HG03045 (cell line): ENCODE measurements around the gene PROX2.

ENCODE experiments used
- ATAC-seq: cut with Tn5 transposase; IDR thresholded peaks from one replicate; pipeline ENCODE4 v1.9.1; 2021; ENCODE audit warnings: mild to moderate bottlenecking, moderate library complexity; ENCODE audit not compliant: unreplicated experiment

Gene PROX2

DNA sequence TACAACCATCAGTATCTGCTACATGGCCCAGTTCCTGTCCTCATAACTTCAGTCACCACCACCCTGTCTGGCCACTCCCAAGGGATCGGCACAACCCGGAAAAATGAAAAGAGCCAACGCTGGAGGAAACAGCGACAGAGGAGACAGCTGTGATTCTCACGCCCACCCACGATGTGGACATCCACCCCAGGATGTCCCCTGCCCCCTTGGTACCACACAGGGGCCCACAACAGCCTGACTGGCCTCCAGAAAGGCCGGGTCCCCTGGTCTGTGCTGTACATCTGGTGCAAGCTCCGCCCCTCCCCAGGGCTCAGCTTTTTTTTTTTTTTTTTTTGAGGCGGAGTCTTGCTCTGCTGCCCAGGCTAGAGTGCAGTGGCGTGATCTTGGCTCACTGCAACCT is 34.6 kb upstream of the PROX2 start:
- ATAC-seq: no peak

- ATAC-seq: no peak
Observed at GRCh38 chr14:74909911-74910310, 34.0 kb upstream of the PROX2 start.

- no peak for ATAC-seq
Observed at GRCh38 chr14:74909501-74909900, 33.6 kb upstream of the PROX2 start.

GRCh38 chr14:74908861-74909341 is 33.0 kb upstream of the PROX2 start:
- ATAC-seq: no peak

GRCh38 chr14:74907744-74908143 is 31.8 kb upstream of the PROX2 start:
- no peak for ATAC-seq

DNA sequence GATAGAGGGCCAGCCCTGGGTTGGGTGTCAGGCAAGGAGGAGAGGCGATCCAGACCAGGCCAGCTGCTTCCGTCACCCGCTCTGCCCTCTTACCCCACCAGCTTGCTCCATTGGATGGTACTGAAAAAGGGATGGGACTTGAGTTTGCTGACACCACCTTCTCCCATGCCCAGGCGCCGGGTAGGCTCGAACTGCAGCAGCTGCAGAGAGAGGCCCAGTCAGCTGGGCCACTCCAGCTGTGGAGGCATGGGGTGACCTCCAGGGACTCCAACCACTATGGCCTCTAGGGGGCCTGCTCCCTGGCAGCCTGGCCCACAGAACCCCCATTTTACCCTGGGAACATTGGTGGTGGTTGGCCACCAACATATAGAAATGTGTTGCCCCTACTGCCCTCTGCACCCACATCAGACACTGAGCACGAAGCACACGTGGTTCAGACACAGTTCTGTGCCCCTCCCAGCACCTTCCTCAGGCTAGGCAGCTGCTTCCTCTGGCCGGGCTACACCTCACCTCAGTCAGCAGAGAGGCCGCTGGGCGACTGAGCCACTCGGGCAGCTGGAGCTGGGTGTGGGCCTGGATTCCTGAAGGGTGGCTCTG is 31.1 kb upstream of the PROX2 start:
- no peak for ATAC-seq

- ATAC-seq: no peak
Observed at GRCh38 chr14:74905595-74906142, 29.7 kb upstream of the PROX2 start.

DNA sequence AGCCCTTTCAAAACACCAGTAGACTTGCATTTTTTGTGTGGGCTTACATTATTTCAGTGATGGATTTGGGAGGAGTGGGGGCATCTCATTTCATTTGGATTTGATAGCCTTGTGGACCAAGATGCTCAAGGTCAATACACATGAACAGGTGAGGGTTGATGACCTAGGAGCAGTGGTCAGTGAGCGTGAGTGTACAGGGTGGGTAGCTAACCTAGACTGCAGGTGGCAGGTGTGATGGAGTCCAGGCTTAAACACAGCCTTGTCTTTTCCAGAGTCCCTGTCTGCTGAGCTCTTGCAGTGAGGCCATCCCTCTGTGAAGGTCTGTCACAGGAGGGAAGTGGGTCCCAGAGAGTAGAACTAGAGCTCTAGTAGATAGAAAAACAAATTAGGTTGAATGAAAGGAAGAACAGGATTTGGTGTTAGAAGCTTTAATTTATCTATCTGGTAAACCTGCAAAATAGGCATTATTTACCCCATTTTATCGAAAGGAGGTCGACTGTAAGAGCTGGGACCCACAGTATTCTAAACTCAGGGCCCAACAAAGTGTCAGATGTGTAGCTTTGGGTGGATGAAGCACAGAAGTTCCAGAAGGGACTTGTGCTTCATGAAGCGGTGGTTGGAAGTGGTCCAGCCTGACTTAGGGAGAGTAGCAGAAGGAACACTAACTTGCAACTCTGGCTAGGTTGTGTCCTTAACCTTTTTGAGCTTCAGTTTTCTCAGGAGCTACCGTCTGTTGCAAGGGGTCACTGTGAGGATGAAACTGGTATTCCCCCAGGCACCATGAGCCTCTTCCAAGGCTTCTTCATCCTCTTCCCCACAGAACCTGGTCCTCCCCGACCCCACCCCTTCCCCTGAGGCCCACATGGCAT is 28.9 kb upstream of the PROX2 start:
- ATAC-seq: no peak

GRCh38 chr14:74902941-74903705 is 27.2 kb upstream of the PROX2 start:
- no peak for ATAC-seq

- no peak for ATAC-seq
Observed at GRCh38 chr14:74898694-74899093, 22.7 kb upstream of the PROX2 start.

DNA sequence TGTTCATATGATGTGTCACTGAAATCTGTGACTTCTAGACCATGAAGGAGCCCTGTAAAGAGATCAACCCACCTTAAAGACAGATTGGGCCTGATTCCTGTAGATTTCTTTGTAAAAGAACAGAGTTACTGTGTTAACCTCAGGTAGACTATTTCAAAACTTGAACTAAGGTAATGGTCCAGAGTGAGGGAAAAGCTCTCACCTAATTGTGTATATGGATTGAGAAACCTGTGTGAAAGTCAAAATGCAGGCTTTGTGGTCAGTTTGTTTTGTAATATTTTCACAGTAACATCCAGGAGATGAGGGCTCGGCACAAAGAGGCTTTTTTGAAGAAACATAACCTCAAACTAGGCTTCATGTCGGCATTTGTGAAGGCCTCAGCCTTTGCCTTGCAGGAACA is 22.1 kb upstream of the PROX2 start:
- ATAC-seq: no peak

DNA sequence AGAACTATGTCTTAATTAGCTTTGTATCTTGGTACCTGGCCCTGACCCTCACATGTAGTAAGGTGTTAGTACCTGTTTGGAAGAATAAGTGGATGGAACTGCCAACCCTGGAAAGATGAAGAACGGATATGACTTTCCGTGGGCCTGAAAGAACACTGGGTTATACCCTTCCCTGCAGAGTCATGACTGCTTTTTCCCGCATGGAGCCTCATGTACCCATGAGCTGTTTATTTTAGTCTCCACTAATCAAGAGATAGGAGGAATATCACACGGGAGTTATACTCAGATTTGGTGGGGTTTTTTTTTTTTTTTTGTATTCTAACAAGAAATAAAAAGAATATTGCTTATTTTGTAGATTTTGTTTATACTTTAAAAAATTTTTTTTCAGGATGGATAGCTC is 21.7 kb upstream of the PROX2 start:
- no peak for ATAC-seq

- ATAC-seq: no peak
Observed at GRCh38 chr14:74896400-74896799, 20.5 kb upstream of the PROX2 start.

GRCh38 chr14:74893614-74894091 is 17.7 kb upstream of the PROX2 start:
- ATAC-seq: no peak

- no peak for ATAC-seq
Observed at GRCh38 chr14:74892745-74893144, 16.8 kb upstream of the PROX2 start.

DNA sequence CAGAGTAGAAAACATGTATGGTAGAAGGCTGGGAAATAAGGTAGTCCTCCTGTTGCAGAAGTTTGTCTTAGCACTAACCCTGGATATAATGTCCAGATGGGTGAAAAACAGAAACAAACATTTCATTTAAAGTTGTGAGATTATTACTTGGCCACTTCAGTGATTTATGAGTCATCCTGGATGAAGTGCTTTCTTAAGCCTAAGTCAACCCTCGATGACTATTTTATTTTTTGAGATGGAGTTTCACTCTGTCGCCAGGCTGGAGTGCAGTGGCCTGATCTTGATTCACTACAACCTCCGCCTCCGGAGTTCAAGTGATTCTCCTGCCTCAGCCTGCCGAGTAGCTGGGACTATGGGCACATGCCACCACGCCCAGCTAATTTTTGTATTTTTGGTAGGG is 15.9 kb upstream of the PROX2 start:
- ATAC-seq: no peak

DNA sequence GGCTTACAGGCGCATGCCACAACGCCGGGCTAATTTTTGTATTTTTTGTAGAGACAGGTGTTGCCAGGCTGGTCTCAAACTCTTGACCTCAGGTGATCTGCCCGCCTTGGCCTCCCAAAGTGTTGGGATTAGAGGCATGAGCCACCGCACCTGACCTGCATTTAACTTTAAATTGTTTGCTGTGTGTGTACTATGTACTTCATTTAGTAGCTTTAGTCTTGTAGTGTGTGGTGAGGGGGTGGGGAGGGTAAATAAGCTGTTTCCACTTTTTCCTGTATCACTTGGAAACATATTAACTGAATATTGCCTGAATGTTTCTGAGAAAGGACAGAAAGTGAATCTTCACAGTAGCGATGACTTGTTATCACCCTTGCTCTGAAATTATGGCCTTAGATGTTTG is 14.3 kb upstream of the PROX2 start:
- no peak for ATAC-seq

DNA sequence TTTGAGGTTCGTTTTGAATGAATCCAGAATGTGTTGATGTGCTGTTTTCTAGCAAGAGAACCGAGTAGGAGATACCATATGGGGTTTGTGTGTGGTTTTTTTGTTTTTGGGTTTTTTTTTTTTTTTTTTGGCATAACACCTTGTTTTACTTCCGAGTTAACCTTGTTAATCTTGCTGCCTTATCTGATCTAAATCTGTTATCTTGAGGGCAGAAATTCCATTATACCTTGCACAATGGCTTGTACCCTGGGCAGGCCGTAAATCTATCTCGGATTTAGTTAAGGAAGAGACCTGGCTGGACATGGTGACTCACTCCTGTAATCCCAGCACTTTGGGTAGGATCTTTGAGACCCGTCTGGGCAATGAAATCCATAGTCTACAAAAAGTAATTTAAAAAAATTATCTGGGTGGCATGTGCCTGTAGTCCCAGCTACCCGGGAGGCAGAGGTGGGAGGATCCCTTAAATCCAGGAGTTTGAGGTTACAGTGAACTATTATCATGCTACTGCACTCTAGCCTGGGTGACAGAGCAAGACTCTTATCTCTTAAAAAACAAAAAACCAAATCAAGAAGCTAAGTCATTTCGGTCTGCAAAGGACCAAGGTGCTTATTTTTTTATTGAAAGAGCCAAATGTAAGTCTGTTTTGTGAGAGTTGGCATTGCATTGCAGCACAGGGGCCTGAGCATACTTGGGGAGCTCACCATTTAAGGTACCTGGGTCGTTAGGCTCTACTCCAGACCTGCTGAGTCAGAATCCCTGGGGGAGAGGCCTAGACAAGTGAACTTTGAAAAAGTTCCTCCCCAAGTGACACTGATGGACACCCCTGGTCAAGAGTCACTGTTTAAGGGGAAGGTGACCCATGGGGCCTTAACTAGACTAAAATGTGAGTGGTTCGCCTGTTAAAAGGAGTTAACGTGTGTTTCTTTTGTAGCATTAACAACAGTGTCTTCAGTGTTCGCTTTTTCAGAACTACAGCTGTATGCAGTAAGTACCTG is 12.5 kb upstream of the PROX2 start:
- no peak for ATAC-seq

GRCh38 chr14:74886001-74886400 is 10.1 kb upstream of the PROX2 start:
- no peak for ATAC-seq
